Brain microvascular endothelial cell (primary cell): ENCODE measurements around the gene LDLRAD3.

Experiments used
- DNase-seq: peaks from one replicate; pipeline ENCODE4 v3.0.0-alpha.2; 2020
- H3K27ac ChIP-seq: fragments of 250-450 bp; sonication (Bioruptor Pico); 2 replicates; pipeline ENCODE4 v1.5.1; 2020; ENCODE audit warnings: mild to moderate bottlenecking, moderate library complexity
- H3K27me3 ChIP-seq: fragments of 250-450 bp; sonication (Bioruptor Pico); replicated peaks from 2 replicates; pipeline ENCODE4 v1.5.1; 2020; ENCODE audit warnings: mild to moderate bottlenecking
- H3K36me3 ChIP-seq: fragments of 250-450 bp; sonication (Bioruptor Pico); replicated peaks from 2 replicates; pipeline ENCODE4 v1.5.1; 2020; ENCODE audit warnings: mild to moderate bottlenecking
- H3K4me3 ChIP-seq: 2 replicates; pipeline ENCODE4 v1.5.1; 2011; ENCODE audit warnings: low read depth, mild to moderate bottlenecking, control low read depth, low read length, moderate library complexity
- in situ Hi-C: cut with HindIII; loops from 2 replicates; pipeline ENCODE4 v1.10.0; 2017; ENCODE audit warnings: low sequenced_read_pairs, low pct_ligation_motif_present
- TF ChIP-seq, protein P1 (sequence below): IDR thresholded peaks from 2 replicates; pipeline ENCODE4 v1.5.1; 2011; ENCODE audit warnings: low read depth, mild to moderate bottlenecking, moderate library complexity, low read length, control low read depth, inconsistent platforms; ENCODE audit errors: missing control alignments

The LDLRAD3 gene

GRCh38 chr11:35937111-35937510, 6.8 kb upstream of the LDLRAD3 start:
- TF ChIP-seq, protein P1, sequence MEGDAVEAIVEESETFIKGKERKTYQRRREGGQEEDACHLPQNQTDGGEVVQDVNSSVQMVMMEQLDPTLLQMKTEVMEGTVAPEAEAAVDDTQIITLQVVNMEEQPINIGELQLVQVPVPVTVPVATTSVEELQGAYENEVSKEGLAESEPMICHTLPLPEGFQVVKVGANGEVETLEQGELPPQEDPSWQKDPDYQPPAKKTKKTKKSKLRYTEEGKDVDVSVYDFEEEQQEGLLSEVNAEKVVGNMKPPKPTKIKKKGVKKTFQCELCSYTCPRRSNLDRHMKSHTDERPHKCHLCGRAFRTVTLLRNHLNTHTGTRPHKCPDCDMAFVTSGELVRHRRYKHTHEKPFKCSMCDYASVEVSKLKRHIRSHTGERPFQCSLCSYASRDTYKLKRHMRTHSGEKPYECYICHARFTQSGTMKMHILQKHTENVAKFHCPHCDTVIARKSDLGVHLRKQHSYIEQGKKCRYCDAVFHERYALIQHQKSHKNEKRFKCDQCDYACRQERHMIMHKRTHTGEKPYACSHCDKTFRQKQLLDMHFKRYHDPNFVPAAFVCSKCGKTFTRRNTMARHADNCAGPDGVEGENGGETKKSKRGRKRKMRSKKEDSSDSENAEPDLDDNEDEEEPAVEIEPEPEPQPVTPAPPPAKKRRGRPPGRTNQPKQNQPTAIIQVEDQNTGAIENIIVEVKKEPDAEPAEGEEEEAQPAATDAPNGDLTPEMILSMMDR, result no peak
- Histone ChIP-seq H3K36me3 (no peaks in the 10 kb centered on the region), H3K4me3 (no peak overlapping the region), H3K27ac (no peak overlapping the region), H3K27me3 (no peaks in the 10 kb centered on the region)
- DNase-seq, result no peak
- in situ Hi-C loops, result no loop called here

GRCh38 chr11:35937700-35938099, 6.2 kb upstream of the LDLRAD3 start:
- in situ Hi-C loops, result no loop called here
- TF ChIP-seq, protein P1, result no peak
- Histone ChIP-seq H3K27ac (no peak overlapping the region), H3K36me3 (no peaks in the 10 kb centered on the region), H3K4me3 (no peak overlapping the region), H3K27me3 (no peaks in the 10 kb centered on the region)
- DNase-seq, result no peak

GRCh38 chr11:35938231-35938630, 5.6 kb upstream of the LDLRAD3 start:
- Histone ChIP-seq H3K4me3 (no peak overlapping the region), H3K27me3 (no peaks in the 10 kb centered on the region), H3K27ac (no peak overlapping the region), H3K36me3 (no peaks in the 10 kb centered on the region)
- TF ChIP-seq, protein P1, result no peak
- DNase-seq, result no peak
- in situ Hi-C loops, result no loop called here

- Histone ChIP-seq H3K36me3 (no peaks in the 10 kb centered on the region), H3K27ac (peak overlapping the region; percentile 45), H3K27me3 (no peaks in the 10 kb centered on the region), H3K4me3 (peak overlapping the region; percentile 76)
- DNase-seq, result no peak
- in situ Hi-C loops, result no loop called here
- TF ChIP-seq, protein P1, result no peak
Measured at GRCh38 chr11:35943309-35943708, 553 bp upstream of the LDLRAD3 start.

DNA sequence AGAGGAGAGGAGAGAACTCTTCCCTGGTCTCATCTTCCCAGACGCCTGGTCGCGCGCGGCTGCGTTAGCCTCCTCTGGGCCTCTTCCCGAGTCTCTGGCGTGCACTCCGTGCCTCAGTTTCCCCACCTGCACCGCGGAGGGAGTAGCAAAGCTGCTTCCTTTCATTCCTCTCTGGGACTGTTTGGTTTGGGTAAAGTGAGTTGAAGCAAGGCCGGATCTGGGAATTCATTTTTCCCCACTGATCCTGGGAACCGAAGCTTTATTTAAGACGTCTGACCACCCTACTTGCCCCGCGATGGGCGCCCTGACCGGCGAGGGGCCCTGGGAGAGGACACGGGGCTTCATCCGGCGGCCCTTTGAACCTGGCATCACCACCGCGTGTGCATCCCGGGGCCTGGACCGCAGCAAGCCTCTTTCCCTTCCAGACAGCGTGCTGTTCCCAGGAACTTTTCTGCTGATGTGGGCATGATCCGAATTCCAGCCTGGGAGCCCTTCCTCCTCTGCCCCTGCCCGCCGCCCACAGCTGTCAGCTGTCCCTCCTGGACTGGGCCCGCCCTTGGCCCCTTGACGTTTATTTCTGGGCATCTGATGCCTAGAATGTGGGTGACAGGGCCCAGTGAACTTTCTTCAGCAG, 758 bp downstream of the LDLRAD3 start:
- H3K36me3 ChIP-seq, result no peaks in the 10 kb centered on the region
- peak; percentile 7 for DNase-seq
- H3K27ac ChIP-seq, result no peak overlapping the region
- peak overlapping the region; percentile 76 for H3K4me3 ChIP-seq
- no peaks in the 10 kb centered on the region for H3K27me3 ChIP-seq
- in situ Hi-C loops, result no loop called here
- TF ChIP-seq, protein P1, result no peak

GRCh38 chr11:35945137-35945518, 1.3 kb downstream of the LDLRAD3 start:
- H3K4me3 ChIP-seq, result peak overlapping the region; percentile 76
- no peaks in the 10 kb centered on the region for H3K27me3 ChIP-seq
- TF ChIP-seq, protein P1, result no peak
- in situ Hi-C loops, result no loop called here
- no peak overlapping the region for H3K27ac ChIP-seq
- no peak for DNase-seq
- H3K36me3 ChIP-seq, result no peaks in the 10 kb centered on the region
